ENCODE measurements around the gene HPS3.
"Not testable (repeated sequence)": the region's sequence is repeated elsewhere in the genome, so short reads cannot be mapped to it uniquely, and the experiment has no call there.

Gene HPS3, protein sequence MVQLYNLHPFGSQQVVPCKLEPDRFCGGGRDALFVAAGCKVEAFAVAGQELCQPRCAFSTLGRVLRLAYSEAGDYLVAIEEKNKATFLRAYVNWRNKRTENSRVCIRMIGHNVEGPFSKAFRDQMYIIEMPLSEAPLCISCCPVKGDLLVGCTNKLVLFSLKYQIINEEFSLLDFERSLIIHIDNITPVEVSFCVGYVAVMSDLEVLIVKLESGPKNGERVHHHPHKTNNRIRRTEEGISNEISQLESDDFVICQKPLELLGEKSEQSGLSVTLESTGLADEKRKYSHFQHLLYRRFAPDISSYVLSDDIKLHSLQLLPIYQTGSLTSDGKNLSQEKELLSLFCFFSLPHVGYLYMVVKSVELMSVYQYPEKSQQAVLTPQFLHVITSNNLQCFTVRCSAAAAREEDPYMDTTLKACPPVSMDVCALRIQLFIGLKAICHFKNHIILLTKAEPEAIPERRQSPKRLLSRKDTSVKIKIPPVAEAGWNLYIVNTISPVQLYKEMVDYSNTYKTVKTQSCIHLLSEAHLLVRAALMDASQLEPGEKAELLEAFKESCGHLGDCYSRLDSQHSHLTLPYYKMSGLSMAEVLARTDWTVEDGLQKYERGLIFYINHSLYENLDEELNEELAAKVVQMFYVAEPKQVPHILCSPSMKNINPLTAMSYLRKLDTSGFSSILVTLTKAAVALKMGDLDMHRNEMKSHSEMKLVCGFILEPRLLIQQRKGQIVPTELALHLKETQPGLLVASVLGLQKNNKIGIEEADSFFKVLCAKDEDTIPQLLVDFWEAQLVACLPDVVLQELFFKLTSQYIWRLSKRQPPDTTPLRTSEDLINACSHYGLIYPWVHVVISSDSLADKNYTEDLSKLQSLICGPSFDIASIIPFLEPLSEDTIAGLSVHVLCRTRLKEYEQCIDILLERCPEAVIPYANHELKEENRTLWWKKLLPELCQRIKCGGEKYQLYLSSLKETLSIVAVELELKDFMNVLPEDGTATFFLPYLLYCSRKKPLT

DNA sequence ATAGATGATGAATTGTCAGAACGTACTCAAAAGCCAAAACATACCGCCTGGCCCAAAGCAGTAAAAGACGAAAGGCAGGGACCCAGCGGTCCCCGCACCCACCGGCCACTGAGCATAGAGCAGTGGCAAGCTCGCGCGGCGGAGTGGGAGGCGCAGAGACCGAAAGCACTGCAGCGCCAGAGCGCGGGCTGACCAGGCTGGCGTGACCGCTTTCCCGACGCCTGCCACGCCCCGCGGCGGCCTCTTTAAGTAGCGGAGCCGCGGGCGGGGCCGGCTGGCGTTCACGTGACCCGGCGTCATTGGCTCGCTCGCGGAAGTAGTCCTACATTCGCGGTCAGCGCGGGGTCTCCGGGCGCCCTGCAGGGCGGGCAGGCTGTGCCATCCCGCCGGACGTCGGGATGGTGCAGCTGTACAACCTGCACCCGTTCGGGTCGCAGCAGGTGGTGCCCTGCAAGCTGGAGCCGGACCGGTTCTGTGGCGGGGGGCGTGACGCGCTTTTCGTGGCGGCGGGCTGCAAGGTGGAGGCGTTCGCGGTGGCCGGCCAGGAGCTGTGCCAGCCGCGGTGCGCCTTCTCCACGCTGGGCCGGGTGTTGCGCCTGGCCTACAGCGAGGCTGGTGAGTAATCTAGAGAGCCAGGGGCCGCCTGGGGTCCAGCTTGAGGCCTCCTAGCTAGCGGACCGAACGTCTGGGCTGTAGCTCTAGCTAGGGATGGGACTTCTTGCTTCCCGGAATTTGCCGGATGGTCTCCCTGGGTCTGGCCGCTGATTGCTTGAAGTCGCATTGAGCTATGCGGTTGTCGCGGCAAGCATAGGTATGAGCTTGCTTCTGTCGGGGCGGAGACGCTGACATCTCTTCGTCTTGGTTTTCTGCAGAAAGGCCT is at the start of gene HPS3:
Gene HPS3, plus strand, starts transcription at position 313 of the 880 bp plus-strand sequence. Its CDS starts 86 bp downstream, at position 399.
- peak; percentile 90 for DNase-seq

DNA sequence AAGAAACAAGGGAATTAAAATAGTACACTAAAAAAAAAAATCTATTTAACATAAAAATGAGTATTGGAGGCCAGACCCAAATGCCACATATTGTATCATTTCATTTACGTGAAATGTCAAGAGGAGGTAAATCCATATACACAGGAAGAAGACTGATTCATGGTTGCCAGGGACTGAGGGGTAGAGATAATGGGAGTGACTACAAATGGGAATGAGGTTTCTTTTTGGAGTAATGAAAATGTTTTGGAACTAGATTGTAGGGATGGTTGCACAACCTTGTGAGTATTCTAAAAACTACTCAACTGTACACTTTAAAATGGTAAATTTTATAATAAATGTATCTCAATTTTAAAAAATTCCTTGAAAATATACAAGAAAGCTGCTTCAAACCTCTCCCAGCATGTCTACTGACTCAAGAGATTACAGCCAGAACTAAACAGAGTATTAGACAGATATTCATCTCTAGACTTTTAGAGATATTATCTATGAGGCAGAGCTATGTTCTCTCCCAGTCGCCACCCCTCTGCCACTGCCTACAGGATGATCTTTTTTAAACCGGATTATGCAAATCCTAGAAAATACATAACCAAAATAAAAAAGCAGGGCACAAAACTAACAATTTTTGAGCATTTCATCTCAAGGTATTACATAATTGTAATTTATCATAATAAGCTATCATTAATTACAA is 49.3 kb upstream of the HPS3 start:
- no peak for DNase-seq

DNA sequence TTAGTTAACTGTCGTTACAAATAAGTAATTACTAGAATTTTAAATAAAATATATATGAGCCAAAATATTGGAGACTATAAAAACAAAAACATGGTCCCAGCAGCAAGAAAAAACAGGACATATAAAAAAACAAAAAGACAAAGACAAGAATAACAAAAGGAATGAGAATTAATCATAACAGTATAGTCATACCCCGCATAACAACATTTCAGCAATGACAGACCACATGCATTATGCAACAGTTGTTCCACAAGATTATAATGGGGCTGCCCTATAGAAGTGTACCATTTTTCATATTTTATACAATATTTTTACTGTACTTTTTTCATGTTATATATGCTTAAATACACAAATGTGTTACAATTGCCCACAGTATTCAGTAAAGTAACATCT is 48.7 kb upstream of the HPS3 start:
- DNase-seq, result no peak

DNA sequence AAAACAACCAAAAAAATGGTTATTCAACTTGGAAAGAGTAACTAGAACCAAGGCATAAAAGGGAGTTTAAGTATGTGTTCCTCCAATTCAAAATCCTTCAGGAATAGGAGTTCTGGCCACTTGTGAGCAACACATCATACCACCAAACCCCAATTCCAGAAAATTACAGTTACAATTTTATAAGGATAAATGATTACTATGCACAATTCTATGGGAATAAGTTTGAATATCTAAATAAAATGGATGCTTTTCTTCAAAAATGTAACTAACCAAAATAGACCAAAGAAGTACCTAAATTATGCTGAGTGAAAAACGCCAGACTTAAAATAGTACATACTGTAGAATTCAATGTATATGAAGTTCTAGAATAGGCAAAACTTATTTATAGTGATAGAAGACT is 47.7 kb upstream of the HPS3 start:
- DNase-seq, result no peak

DNA sequence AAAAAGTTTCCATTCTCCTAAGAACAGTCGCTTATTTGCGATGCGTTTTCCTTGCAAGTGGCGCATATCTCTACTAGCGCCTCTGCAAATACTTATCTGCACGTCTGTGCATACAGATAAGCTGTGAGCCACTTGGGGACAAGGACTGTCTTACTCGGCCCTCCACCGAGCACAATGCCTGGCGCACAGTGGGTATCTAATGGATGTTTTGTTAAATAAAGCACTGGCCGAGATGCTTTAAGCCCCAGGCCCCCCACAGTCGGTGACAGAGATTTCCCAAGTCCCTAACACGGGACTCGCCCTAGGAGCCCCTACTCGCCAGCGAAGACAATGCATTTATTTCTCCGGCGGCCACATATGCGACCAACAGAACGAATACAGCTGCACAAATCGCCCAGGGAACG is 43.6 kb upstream of the HPS3 start:
- DNase-seq, result no peak

DNA sequence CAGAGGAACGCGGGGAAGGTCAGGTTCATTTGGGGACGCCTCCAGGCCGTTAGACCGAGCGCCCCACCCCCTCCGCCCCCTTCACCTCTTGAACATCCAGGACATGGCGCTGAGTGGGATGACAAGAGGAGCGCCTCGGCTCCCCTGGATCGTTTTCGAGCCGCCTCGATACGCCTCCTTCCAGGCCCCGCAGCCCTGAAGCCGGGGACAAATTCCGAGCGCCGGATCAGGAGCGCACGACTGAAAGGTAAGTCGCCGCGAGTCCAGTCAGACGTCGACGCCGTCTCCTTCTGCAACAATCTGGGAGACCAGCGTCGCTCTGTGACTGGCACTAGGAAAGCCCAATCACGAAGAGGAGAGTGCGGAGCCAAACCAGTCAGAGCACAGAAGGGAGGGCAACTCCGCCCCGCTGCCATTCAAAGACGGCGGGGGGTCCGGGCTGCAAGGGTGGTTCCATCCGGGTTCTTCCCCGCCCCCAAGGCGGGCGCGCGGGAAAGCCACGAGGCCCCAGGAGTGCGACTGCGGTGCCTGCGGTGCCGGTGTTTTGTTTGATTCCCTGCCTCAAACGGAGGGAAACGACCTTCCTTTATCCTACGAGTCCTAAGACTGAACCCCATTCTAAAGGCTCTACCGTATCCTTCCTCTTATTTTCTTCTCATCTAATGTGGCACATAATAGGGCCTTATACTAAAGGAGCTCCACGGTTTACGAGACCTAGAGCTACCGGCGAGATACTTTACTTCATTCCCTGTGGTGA is 43.0 kb upstream of the HPS3 start, which contains the start of gene HLTF:
Gene HLTF, minus strand, starts transcription at position 302 of the 757 bp plus-strand sequence. Its CDS starts 197 bp downstream, at position 105.
- DNase-seq, result peak; percentile 93

DNA sequence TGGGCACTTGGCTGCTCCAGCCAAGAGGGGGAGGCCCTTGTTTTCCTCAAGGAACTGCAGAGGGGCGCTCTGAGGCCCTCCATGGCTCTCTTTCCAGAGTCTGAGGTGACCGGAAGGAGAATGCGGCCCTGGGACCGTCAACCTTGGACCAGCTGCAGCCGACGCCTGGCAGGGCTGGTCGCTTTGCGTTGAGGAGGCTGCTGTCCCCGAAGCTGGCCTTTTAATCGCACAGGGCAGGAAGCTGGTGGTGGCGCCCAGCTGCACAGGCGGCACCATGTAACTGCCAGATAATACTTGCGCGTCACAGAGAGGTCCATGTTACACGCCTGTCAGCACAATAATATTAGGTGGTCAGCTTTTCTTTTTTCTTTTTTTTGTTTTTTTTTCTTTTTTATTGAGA is 42.2 kb upstream of the HPS3 start:
- no peak for DNase-seq

DNA sequence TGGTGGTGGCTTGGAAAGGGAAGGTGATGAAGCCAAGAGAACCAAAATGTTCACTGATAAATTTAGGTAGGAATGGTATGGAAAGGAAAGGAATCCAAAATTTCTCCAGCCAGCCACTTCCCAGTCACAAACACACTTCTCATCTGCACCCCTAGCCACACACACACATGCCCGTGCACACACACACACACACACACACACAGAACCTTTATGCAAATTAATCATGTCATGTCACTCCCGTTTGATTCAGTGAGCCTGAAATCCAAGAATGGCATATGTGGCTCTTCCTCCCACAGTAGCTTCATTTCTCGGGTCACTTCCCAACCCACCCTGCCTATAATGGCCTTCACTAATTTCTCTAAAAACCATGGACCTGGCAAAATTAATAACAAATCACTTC is 40.0 kb upstream of the HPS3 start:
- DNase-seq, result no peak

DNA sequence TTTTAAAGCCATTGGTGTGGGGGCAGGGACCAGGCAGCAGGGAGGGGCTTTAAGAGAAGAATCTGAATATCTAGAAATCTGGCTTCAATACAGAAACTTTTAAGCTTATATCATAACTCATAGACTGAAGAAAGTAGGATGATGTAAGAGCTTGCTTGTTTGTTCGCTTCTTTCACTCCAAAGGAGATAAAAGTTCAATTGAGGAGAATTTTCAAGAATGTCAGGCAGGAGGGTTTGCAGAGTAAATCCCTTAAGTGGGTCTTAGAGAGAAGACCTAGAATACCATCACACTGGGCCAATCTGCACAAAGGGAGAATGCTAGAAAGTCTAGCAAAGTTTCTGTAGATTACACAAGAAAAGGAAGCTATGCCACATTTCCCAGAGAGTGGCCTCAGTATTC is 39.0 kb upstream of the HPS3 start:
- DNase-seq, result no peak

DNA sequence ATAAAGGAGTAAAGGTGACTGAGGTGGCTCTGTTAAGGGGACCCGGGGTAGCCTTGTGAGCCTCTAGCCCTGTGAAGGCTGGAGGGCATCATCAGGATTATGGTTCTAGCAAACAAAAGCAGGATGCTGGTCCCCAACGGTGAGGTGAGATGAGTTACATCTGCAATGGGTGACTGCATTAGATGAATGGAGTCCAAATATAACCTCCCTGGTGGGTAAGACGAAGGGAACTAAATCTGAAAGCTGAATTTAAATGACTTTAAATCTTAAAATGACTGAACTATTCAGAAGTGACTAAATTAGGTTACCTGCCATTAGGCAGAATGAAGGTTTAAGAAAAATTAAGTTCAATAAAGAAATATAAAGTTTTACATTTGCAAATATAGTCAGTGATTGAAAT is 38.5 kb upstream of the HPS3 start:
- no peak for DNase-seq

DNA sequence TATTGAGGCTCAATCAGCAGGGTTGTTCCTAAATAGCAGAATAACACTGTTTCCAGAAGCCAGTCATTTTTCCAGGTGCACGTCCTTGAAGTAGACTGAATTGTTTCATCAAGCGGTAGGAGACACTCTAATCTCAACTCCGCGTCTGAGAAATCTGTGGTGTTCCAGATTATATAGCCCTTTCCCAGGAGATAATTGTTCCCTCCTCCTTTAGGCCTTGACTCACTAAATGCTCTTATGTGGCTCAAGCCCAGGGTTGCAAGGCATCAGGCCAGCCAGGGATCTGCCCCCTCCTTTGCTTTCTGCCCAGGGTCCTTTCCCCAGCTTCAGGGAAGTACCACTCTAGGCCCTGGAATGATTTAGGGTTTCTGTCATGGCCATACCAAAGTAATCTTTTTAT is 37.5 kb upstream of the HPS3 start:
- DNase-seq, result no peak

DNA sequence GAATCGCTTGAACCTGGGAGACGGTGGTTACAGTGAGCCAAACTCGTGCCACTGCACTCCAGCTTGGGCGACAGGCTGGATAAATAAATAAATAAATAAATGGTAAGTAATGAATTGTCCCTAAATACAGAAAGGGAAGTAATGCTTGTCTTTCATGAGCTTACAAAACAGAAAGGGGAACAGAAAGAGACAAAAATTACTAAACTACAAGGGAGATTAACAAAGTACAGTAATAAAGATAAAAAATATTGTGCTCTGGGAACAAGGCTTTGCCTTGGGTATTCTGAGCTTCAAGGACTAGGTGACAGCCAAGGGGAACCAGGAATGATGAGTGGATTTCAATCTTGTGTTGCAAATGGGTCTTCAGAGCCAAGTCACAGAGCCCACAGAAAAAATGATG is 34.0 kb upstream of the HPS3 start:
- no peak for DNase-seq

DNA sequence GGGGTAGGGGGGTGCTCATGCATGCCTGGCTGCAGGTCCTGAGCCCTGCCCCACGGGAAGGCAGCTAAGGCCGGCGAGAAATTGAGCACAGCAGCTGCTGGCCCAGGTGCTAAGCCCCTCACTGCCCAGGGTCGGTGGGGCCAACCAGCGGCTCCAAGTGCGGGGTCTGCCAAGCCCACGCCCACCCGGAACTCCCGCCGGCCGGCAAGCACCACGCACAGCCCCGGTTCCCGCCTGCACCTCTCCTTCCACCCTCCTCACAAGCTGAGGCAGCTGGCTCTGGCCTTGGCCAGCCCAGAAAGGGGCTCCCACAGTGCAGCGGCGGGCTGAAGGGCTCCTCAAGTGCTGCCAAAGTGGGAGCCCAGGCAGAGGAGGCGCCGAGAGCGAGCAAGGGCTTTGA is 31.5 kb upstream of the HPS3 start:
- DNase-seq, result not testable (repeated sequence)

DNA sequence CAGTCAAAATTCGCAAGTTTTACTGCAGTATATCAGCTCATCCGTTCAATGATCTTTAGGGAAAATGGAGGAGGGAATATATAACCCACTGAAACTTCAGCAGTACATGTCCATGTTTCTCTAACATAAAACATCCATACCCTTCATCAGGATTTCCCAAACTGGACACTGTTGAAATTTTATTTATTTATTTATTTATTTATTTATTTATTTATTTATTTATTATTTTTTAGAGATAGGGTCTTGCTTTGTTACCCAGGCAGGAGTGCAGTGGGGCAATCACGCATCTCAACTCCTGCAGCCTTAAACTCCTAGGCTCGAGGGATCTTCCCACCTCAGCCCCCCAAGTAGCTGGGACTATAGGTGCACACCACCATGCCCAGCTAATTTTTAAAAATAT is 28.3 kb upstream of the HPS3 start:
- DNase-seq, result no peak

DNA sequence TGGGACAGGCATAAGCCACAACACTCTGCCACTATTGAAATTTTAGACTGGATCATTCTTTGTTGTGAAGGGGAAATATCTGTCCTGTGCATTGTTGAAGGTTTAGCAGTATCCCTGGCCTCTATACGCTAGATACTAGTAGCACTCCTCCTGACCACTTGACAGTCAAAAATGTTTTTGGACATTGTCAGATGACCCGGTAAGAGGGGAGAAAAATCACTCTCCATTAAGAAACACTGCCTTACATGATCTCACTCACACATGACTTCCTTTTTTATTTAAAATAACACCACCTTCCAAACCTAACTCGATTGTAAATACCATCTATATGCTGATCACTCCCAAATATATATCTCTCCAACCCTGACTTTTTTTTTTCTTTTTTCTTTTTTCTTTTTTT is 27.8 kb upstream of the HPS3 start:
- no peak for DNase-seq

DNA sequence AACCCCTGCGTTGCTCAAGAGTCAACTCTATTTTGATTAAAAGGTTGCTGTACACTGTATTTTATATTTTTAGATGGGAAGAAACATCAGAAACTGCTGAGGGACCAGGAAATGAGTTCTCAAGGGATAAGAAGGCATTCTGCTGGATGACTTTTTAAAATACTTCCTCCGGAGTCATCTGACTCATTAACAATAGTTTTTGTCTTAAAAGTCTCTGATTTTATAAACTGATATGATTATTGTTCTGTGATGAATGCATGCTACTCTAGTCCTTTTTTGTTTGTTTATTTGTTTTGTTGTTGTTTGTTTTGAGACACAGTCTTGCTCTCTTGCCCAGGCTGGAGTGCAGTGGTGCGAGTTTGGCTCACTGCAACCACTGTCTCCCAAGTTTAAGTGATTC is 25.0 kb upstream of the HPS3 start:
- DNase-seq, result no peak

DNA sequence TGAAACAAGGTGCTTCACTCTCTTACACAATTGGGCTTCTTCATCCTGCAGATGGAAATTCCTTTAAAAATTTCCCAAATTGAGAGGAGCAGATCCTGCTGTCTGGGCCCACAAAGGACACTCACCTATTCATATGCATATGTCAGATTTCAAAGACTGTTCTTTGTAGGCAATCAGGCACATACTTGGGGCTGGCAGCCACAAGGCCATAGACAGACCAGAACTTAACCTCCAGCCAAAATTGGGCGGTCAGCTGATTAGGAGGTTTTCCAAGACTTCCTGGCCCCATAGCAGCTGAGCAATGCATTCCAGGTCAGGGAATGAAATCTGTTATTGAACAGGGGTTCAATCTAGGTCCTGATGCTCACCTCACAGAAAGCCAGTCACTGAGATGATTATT is 15.0 kb upstream of the HPS3 start:
- DNase-seq, result no peak

DNA sequence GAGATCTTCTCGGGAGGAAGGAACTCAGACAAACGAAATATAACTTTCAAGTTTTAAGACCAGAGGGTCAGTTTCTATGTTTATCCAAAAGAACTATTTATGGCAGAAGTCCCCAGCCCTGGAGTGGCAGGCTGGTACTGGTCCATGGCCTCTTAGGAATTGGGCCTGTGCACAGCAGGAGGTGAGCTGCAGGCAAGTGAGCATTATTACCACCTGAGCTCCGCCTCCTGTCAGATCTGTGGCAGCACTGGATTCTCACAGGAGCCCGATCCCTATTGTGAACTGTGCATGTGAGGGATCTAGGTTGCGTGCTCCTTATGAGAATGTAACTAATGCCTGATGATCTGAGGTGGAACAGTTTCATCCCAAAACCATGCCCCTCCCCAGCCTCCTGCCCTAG is 14.3 kb upstream of the HPS3 start:
- no peak for DNase-seq

DNA sequence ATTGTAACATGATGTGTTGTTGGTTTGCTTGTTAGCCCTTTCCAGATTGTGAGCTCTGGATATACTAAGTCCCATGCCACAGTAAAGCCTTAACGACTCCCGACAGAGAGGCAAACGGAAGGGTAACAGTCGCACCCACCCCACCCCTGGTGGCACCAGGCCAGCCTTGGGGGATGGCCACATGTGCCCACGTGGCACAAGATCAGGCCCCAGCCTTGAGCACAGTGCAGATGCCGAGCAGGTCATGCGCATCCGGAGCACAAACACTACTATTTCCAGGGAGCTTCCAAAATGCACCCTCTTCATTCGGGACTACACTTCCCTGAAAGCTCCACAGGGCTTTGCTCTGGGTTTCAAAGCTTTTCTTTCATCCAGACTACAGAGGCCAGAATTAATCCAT is 10.7 kb upstream of the HPS3 start:
- no peak for DNase-seq

DNA sequence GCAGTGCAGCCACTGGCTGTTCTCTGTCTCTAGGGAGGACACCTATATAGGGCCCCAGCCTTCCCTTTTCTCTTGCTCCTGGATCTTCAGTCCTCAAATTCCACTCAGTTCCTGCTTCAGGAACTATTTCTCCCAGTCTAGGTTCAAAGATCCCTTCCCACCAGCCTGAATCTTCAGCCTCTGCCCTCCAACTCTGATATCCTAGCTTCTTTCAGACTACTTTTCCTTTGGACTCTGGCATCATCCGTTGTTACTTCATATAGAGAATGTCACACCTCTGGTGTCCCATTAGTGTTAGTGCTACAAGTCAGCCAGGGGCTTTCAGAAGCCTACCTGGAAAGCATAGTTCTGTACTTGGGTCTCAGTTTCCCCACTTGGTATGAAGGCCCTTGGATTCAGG is 10.0 kb upstream of the HPS3 start:
- no peak for DNase-seq

All from activated CD8-positive, alpha-beta memory T cell treated with anti-CD3 and anti-CD28 coated beads, Interleukin-2, amount 50 U/mL, for 48 hours (primary cell).